GM19043 (cell line): ENCODE results near the gene SERF2.

ENCODE experiments used
- ATAC-seq: cut with Tn5 transposase; IDR thresholded peaks from one replicate; pipeline ENCODE4 v1.9.1; 2021; ENCODE audit warnings: low read depth; ENCODE audit not compliant: unreplicated experiment

Gene SERF2

GRCh38 chr15:43791993-43792760 is at the start of gene SERF2:
SERF2 (plus strand) TSS chr15:43792320; CDS start chr15:43792377, 57 bp downstream.
- ATAC-seq: peak; percentile 80

GRCh38 chr15:43746245-43746902 is 45.7 kb upstream of the SERF2 start, which contains the start of gene PDIA3:
PDIA3 (plus strand) TSS chr15:43746438; CDS start chr15:43746540, 102 bp downstream.
- ATAC-seq: peak; percentile 58

- ATAC-seq: peak; percentile 9
These were observed 45.2 kb upstream of the SERF2 start for GRCh38 chr15:43746903-43747309.

- no peak for ATAC-seq
These were observed 43.7 kb upstream of the SERF2 start for GRCh38 chr15:43748376-43748775.

GRCh38 chr15:43749690-43750345 is 42.3 kb upstream of the SERF2 start:
- ATAC-seq: peak; percentile 48

- no peak for ATAC-seq
These were observed 40.2 kb upstream of the SERF2 start for GRCh38 chr15:43751885-43752284.

- ATAC-seq: no peak
These were observed 29.3 kb upstream of the SERF2 start for GRCh38 chr15:43762824-43763223.

GRCh38 chr15:43763819-43764446 is 28.2 kb upstream of the SERF2 start:
- no peak for ATAC-seq

GRCh38 chr15:43769584-43770228 is 22.4 kb upstream of the SERF2 start:
- no peak for ATAC-seq

- ATAC-seq: no peak
These were observed 20.3 kb upstream of the SERF2 start for GRCh38 chr15:43771816-43772215.

GRCh38 chr15:43772624-43773023 is 19.5 kb upstream of the SERF2 start:
- ATAC-seq: no peak

- ATAC-seq: no peak
These were observed 18.1 kb upstream of the SERF2 start for GRCh38 chr15:43774062-43774461.

- no peak for ATAC-seq
These were observed 16.6 kb upstream of the SERF2 start for GRCh38 chr15:43775411-43775965.

GRCh38 chr15:43776101-43776717 is 15.9 kb upstream of the SERF2 start:
- ATAC-seq: peak; percentile 67

GRCh38 chr15:43776718-43777266 is 15.3 kb upstream of the SERF2 start, which contains the start of gene ELL3:
ELL3 (minus strand) TSS chr15:43776966; CDS start chr15:43776901, 65 bp downstream.
- peak; percentile 38 for ATAC-seq

GRCh38 chr15:43777267-43777914 is 14.7 kb upstream of the SERF2 start:
- ATAC-seq: peak; percentile 46

- no peak for ATAC-seq
These were observed 13.1 kb upstream of the SERF2 start for GRCh38 chr15:43779016-43779415.

GRCh38 chr15:43789409-43789808 is 2.7 kb upstream of the SERF2 start:
- ATAC-seq: no peak
